Activated T-cell treated with anti-CD3 and anti-CD28 coated beads, Interleukin-2, amount 50 U/mL, for 24 hours (primary cell): ENCODE results near the gene SRPK2.
A peak's percentile ranks its signal among the peaks of the same experiment; 100 is the strongest.

ENCODE experiments used
- DNase-seq: peaks from one replicate; pipeline ENCODE4 v3.0.0-alpha.2; 2020
- H3K27ac Mint-ChIP-seq: 2 replicates; pipeline ENCODE4 v1.8.0; 2020; ENCODE audit warnings: mild to moderate bottlenecking, mixed read lengths
- H3K27me3 Mint-ChIP-seq: 2 replicates; pipeline ENCODE4 v1.8.0; 2020; ENCODE audit warnings: mixed read lengths
- H3K36me3 Mint-ChIP-seq: 2 replicates; pipeline ENCODE4 v1.8.0; 2020; ENCODE audit warnings: low read depth, mixed read lengths
- H3K4me1 Mint-ChIP-seq: 2 replicates; pipeline ENCODE4 v1.8.0; 2020; ENCODE audit warnings: low read depth, mixed read lengths
- H3K4me3 Mint-ChIP-seq: 2 replicates; pipeline ENCODE4 v1.8.0; 2020; ENCODE audit warnings: mild to moderate bottlenecking, moderate library complexity, mixed read lengths
- H3K9me3 Mint-ChIP-seq: 2 replicates; pipeline ENCODE4 v1.8.0; 2020; ENCODE audit warnings: mixed read lengths

SRPK2 gene

GRCh38 chr7:105122619-105123018 lies 266.1 kb downstream of the SRPK2 start:
- no peak for DNase-seq
- H3K4me1 Mint-ChIP-seq = peaks cover 60% of the 10 kb centered on the region
- H3K36me3 Mint-ChIP-seq = peaks cover 68% of the 10 kb centered on the region
- peak overlapping the region; percentile 17 for H3K27ac Mint-ChIP-seq
- no peaks in the 10 kb centered on the region for H3K9me3 Mint-ChIP-seq
- H3K27me3 Mint-ChIP-seq = no peaks in the 10 kb centered on the region
- H3K4me3 Mint-ChIP-seq = no peak overlapping the region

- no peak for DNase-seq
- no peaks in the 10 kb centered on the region for H3K27me3 Mint-ChIP-seq
- H3K9me3 Mint-ChIP-seq = peaks cover 5% of the 10 kb centered on the region
- peaks cover 38% of the 10 kb centered on the region for H3K4me1 Mint-ChIP-seq
- H3K36me3 Mint-ChIP-seq = peaks cover 74% of the 10 kb centered on the region
- peak overlapping the region; percentile 79 for H3K27ac Mint-ChIP-seq
- no peak overlapping the region for H3K4me3 Mint-ChIP-seq
Observed at GRCh38 chr7:105118612-105119600, 269.8 kb downstream of the SRPK2 start.

GRCh38 chr7:105112440-105113418 lies 276.0 kb downstream of the SRPK2 start:
- no peak for DNase-seq
- Mint-ChIP-seq H3K4me1 (peaks cover 19% of the 10 kb centered on the region), H3K27me3 (no peaks in the 10 kb centered on the region), H3K27ac (peak overlapping the region; percentile 92), H3K9me3 (peaks cover 5% of the 10 kb centered on the region), H3K4me3 (no peak overlapping the region), H3K36me3 (peaks cover 96% of the 10 kb centered on the region)

- Mint-ChIP-seq H3K4me1 (peaks cover 36% of the 10 kb centered on the region), H3K36me3 (peaks cover 92% of the 10 kb centered on the region), H3K4me3 (no peak overlapping the region), H3K27ac (peak overlapping the region; percentile 80), H3K9me3 (no peaks in the 10 kb centered on the region), H3K27me3 (no peaks in the 10 kb centered on the region)
- DNase-seq = no peak
Observed at GRCh38 chr7:105107458-105107857, 281.3 kb downstream of the SRPK2 start.

- Mint-ChIP-seq H3K4me3 (no peak overlapping the region), H3K4me1 (peaks cover 32% of the 10 kb centered on the region), H3K36me3 (peaks cover 86% of the 10 kb centered on the region), H3K9me3 (no peaks in the 10 kb centered on the region), H3K27me3 (no peaks in the 10 kb centered on the region), H3K27ac (peak overlapping the region; percentile 79)
- DNase-seq = no peak
Observed at GRCh38 chr7:105106473-105106872, 282.2 kb downstream of the SRPK2 start.

- Mint-ChIP-seq H3K4me3 (no peak overlapping the region), H3K36me3 (peaks cover 85% of the 10 kb centered on the region), H3K27me3 (no peaks in the 10 kb centered on the region), H3K9me3 (no peaks in the 10 kb centered on the region), H3K4me1 (peaks cover 39% of the 10 kb centered on the region), H3K27ac (peak overlapping the region; percentile 79)
- no peak for DNase-seq
Observed at GRCh38 chr7:105105579-105105978, 283.1 kb downstream of the SRPK2 start.

GRCh38 chr7:105102557-105103352 lies 286.0 kb downstream of the SRPK2 start:
- H3K9me3 Mint-ChIP-seq = no peaks in the 10 kb centered on the region

GRCh38 chr7:105101864-105102263 lies 286.9 kb downstream of the SRPK2 start:
- Mint-ChIP-seq H3K36me3 (peaks cover 87% of the 10 kb centered on the region), H3K4me3 (no peak overlapping the region), H3K27me3 (no peaks in the 10 kb centered on the region), H3K9me3 (no peaks in the 10 kb centered on the region), H3K27ac (peak overlapping the region; percentile 70), H3K4me1 (peaks cover 65% of the 10 kb centered on the region)
- no peak for DNase-seq

More at GRCh38 chr7:105102557-105103352, 286.0 kb downstream of the SRPK2 start:
- peaks cover 59% of the 10 kb centered on the region for H3K4me1 Mint-ChIP-seq
- H3K4me3 Mint-ChIP-seq = no peak overlapping the region
- H3K36me3 Mint-ChIP-seq = peaks cover 86% of the 10 kb centered on the region
- no peaks in the 10 kb centered on the region for H3K27me3 Mint-ChIP-seq
- H3K27ac Mint-ChIP-seq = peak overlapping the region; percentile 82
- no peak for DNase-seq

GRCh38 chr7:105098863-105099515 lies 289.7 kb downstream of the SRPK2 start:
- Mint-ChIP-seq H3K27ac (peak overlapping the region; percentile 89), H3K4me1 (peaks cover 71% of the 10 kb centered on the region)

GRCh38 chr7:105097619-105098018 lies 291.1 kb downstream of the SRPK2 start:
- DNase-seq = no peak
- peak overlapping the region; percentile 68 for H3K27ac Mint-ChIP-seq

More at GRCh38 chr7:105098863-105099515, 289.7 kb downstream of the SRPK2 start:
- DNase-seq = no peak
- Mint-ChIP-seq H3K36me3 (peaks cover 87% of the 10 kb centered on the region), H3K27me3 (no peaks in the 10 kb centered on the region), H3K9me3 (no peaks in the 10 kb centered on the region), H3K4me3 (no peak overlapping the region)

GRCh38 chr7:105096306-105096705 lies 292.4 kb downstream of the SRPK2 start:
- Mint-ChIP-seq H3K36me3 (peaks cover 92% of the 10 kb centered on the region), H3K4me3 (no peak overlapping the region), H3K27me3 (no peaks in the 10 kb centered on the region), H3K27ac (peak overlapping the region; percentile 28), H3K4me1 (peaks cover 60% of the 10 kb centered on the region), H3K9me3 (no peaks in the 10 kb centered on the region)
- DNase-seq = no peak

More at GRCh38 chr7:105097619-105098018, 291.1 kb downstream of the SRPK2 start:
- Mint-ChIP-seq H3K27me3 (no peaks in the 10 kb centered on the region), H3K36me3 (peaks cover 88% of the 10 kb centered on the region), H3K4me1 (peaks cover 65% of the 10 kb centered on the region), H3K9me3 (no peaks in the 10 kb centered on the region), H3K4me3 (no peak overlapping the region)

- Mint-ChIP-seq H3K4me1 (peaks cover 46% of the 10 kb centered on the region), H3K27ac (peak overlapping the region; percentile 83), H3K36me3 (peaks cover 92% of the 10 kb centered on the region), H3K4me3 (no peak overlapping the region), H3K9me3 (no peaks in the 10 kb centered on the region), H3K27me3 (no peaks in the 10 kb centered on the region)
- DNase-seq = no peak
Observed at GRCh38 chr7:105094966-105095365, 293.8 kb downstream of the SRPK2 start.

- Mint-ChIP-seq H3K27ac (peak overlapping the region; percentile 56), H3K36me3 (peaks cover 80% of the 10 kb centered on the region), H3K4me3 (no peak overlapping the region), H3K4me1 (peaks cover 21% of the 10 kb centered on the region), H3K27me3 (no peaks in the 10 kb centered on the region), H3K9me3 (no peaks in the 10 kb centered on the region)
- no peak for DNase-seq
Observed at GRCh38 chr7:105088456-105088855, 300.3 kb downstream of the SRPK2 start.
